ENCODE data around the gene MUC5AC. TPM values are rescaled to one million over a fixed set of nuclear protein-coding genes. Genes with fewer than 3 reads are reported as not detected.

MUC5AC gene
- total RNA-seq, 1 experiment from 2014 or later = 51.2 TPM

DNA sequence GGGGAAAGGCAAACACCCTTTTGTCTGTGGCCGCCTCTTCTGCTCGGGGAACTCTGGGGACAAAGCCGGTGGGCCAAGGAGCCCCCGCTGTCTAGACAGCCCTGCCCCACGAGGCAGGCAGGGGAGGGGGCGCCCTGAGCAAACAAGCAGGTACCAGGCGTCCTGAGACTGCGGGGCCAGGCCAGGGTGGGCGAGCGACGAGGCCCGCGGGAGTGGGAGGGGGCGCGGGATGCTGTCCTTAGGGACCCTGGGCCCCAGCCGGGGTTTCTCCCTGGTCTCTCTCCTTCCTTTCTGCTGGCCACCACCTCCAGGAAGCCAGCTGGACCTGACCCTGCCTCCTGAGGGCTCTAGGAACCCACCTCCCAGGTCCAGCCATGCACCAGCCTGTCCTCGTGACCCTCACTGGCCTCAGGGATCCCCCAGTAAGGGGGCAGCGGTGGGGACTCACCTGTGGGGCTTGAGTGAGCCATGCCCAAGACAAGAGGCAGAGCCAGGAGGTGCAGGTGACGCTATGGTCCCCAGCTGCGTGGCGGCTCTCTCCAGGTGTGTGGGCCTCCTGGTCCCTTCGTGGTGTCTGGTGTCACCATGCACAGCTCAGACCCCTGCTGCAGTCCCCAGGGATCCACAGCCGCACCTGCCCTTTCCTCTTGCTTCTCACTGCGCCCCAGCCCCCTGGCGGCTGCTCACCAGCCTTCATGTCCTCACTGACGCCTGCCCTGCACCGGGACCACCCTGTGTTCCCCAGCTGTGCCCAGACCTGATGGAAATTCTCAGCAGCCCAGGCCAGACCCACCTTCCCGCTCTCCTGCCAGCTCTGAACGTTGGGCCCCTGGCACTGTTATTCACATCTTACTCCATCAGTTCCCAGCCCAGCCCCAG is 26.5 kb upstream of the MUC5AC start:
- H3K4me3 Mint-ChIP-seq (ENCODE audit: low read depth, unreplicated experiment) = no peak overlapping the region
- TF ChIP-seq, protein P1, sequence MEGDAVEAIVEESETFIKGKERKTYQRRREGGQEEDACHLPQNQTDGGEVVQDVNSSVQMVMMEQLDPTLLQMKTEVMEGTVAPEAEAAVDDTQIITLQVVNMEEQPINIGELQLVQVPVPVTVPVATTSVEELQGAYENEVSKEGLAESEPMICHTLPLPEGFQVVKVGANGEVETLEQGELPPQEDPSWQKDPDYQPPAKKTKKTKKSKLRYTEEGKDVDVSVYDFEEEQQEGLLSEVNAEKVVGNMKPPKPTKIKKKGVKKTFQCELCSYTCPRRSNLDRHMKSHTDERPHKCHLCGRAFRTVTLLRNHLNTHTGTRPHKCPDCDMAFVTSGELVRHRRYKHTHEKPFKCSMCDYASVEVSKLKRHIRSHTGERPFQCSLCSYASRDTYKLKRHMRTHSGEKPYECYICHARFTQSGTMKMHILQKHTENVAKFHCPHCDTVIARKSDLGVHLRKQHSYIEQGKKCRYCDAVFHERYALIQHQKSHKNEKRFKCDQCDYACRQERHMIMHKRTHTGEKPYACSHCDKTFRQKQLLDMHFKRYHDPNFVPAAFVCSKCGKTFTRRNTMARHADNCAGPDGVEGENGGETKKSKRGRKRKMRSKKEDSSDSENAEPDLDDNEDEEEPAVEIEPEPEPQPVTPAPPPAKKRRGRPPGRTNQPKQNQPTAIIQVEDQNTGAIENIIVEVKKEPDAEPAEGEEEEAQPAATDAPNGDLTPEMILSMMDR (IDR thresholded peaks at IDR 0.05; ENCODE audit: unreplicated experiment) = no peak
- no peak overlapping the region for H3K27ac Mint-ChIP-seq (ENCODE audit: unreplicated experiment)
- H3K36me3 Mint-ChIP-seq (ENCODE audit: insufficient read depth, unreplicated experiment) = peaks cover 4% of the 10 kb centered on the region
- BruUV-seq (replicated peaks) = no TSS peak
- CTCF ChIA-PET = interaction anchor here (0.5 to 0.6 kb wide), 2 partner anchors 25 to 206 kb away, joined by 4 to 10 read pairs; no protein-coding TSS in a partner anchor
- intact Hi-C loops (cut with micrococcal nuclease; ENCODE audit: unreplicated experiment) = no loop called here
- H3K9me3 Mint-ChIP-seq (ENCODE audit: low read depth, unreplicated experiment) = peaks cover 7% of the 10 kb centered on the region
- H3K4me1 Mint-ChIP-seq (ENCODE audit: low read depth, unreplicated experiment) = no peaks in the 10 kb centered on the region
- DNase-seq = no peak
- no peaks in the 10 kb centered on the region for H3K27me3 Mint-ChIP-seq (ENCODE audit: unreplicated experiment)

DNA sequence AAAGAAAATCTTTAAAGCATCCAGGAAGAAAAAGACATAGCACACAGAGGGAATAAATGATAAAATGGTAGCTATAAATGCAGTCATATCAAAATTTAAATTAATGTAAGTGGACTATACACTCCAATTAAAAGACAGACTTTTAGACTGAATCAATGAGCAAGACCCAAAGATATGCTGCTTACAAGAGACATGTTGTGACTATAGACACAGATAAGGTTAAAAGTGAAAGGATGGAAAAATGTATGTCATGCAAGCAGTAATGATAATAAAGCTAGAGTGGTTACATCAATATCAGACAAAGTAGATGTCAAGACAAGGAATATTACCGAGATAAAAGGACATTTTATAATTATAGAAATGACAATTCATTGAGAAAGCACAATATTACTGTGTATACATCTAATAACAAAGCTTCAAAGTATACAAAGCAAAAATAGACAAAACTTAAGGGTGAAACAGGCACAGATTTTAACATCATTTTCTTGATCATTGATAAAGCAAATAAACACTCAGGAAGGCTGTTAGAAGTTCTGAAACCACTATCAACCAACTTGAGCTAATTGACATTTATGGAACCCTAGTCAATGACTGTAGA is 22.8 kb upstream of the MUC5AC start:
- H3K27me3 Mint-ChIP-seq (ENCODE audit: unreplicated experiment) = no peaks in the 10 kb centered on the region
- CTCF ChIA-PET = no interaction called here

DNA sequence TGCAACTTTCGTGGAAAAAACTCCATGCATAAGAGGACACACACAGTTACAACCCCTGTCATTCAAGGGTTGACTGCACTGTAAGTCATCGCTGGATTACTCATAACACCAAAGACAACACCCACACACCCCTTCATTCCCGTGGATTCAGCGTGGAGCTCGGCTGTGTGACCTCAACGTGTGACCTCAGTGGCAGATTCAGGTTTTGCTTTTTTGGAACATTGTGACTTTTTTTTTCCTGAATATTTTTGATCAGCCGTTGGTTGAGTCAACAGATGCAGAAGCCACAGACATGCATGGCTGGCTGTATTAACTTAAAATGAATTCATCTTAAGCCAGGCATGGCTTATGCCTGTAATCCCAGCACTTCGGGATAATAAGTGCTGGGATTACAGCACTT is 19.7 kb upstream of the MUC5AC start:
- peaks cover 13% of the 10 kb centered on the region for H3K9me3 Mint-ChIP-seq (ENCODE audit: low read depth, unreplicated experiment)
- CTCF ChIA-PET = no interaction called here
- no TSS peak for BruUV-seq (replicated peaks)
- peaks cover 22% of the 10 kb centered on the region for H3K4me1 Mint-ChIP-seq (ENCODE audit: low read depth, unreplicated experiment)
- DNase-seq = no peak
- no peak overlapping the region for H3K4me3 Mint-ChIP-seq (ENCODE audit: low read depth, unreplicated experiment)
- no peak overlapping the region for H3K27ac Mint-ChIP-seq (ENCODE audit: unreplicated experiment)
- H3K36me3 Mint-ChIP-seq (ENCODE audit: insufficient read depth, unreplicated experiment) = no peaks in the 10 kb centered on the region
- intact Hi-C loops (cut with micrococcal nuclease; ENCODE audit: unreplicated experiment) = no loop called here
- TF ChIP-seq, protein P1 (IDR thresholded peaks at IDR 0.05; ENCODE audit: unreplicated experiment) = no peak
- no peaks in the 10 kb centered on the region for H3K27me3 Mint-ChIP-seq (ENCODE audit: unreplicated experiment)

More for the DNA sequence above, 22.8 kb upstream of the MUC5AC start:
- no TSS peak for BruUV-seq (replicated peaks)
- peaks cover 13% of the 10 kb centered on the region for H3K4me1 Mint-ChIP-seq (ENCODE audit: low read depth, unreplicated experiment)
- TF ChIP-seq, protein P1 (IDR thresholded peaks at IDR 0.05; ENCODE audit: unreplicated experiment) = no peak
- no peak overlapping the region for H3K4me3 Mint-ChIP-seq (ENCODE audit: low read depth, unreplicated experiment)
- intact Hi-C loops (cut with micrococcal nuclease; ENCODE audit: unreplicated experiment) = no loop called here
- DNase-seq = no peak
- no peak overlapping the region for H3K27ac Mint-ChIP-seq (ENCODE audit: unreplicated experiment)
- H3K9me3 Mint-ChIP-seq (ENCODE audit: low read depth, unreplicated experiment) = peaks cover 7% of the 10 kb centered on the region
- peaks cover 4% of the 10 kb centered on the region for H3K36me3 Mint-ChIP-seq (ENCODE audit: insufficient read depth, unreplicated experiment)

DNA sequence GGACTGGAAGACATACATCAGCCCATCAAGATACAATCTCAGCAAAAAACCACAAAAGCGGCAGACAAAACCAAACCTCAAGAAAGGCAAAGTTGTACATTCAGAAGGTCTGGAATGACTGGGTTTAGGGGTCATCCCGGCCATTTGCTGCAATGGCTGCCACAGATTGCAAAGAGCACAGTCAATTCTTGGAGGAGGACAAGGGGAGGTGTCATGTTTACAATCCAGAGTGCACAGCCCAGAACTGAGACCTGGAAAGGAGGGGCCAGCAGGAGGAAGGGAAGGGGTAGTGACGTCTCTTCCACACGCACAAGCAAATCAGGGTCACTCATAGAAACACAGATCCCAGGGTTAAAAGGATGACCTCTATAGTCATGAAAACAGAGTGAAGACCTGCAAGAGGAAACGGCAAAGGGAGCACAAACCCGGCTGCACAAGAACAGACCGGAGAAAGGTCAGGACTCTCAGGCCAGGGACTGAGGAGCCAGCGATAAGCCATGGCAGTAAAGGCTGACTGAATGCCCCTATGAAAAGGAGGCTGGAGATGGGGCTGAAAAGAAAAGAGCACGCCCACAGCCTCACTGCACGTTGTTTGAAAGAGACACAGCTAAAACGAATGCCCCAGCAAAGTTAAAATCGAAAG is 18.2 kb upstream of the MUC5AC start:
- H3K4me3 Mint-ChIP-seq (ENCODE audit: low read depth, unreplicated experiment) = no peak overlapping the region
- CTCF ChIA-PET = interaction anchor here (0.8 kb wide), 1 partner anchor 18 kb away, joined by 4 read pairs; the partner anchor contains the start of gene MUC5AC
- H3K27me3 Mint-ChIP-seq (ENCODE audit: unreplicated experiment) = no peaks in the 10 kb centered on the region
- H3K36me3 Mint-ChIP-seq (ENCODE audit: insufficient read depth, unreplicated experiment) = no peaks in the 10 kb centered on the region
- peaks cover 7% of the 10 kb centered on the region for H3K9me3 Mint-ChIP-seq (ENCODE audit: low read depth, unreplicated experiment)
- intact Hi-C loops (cut with micrococcal nuclease; ENCODE audit: unreplicated experiment) = no loop called here
- H3K27ac Mint-ChIP-seq (ENCODE audit: unreplicated experiment) = no peak overlapping the region
- peaks cover 22% of the 10 kb centered on the region for H3K4me1 Mint-ChIP-seq (ENCODE audit: low read depth, unreplicated experiment)
- TF ChIP-seq, protein P1 (IDR thresholded peaks at IDR 0.05; ENCODE audit: unreplicated experiment) = no peak
- no peak for DNase-seq
- BruUV-seq (replicated peaks) = no TSS peak
